Gastroesophageal sphincter (tissue), 4 donors: ENCODE measurements around the gene ABAT. TPM values are rescaled to one million over a fixed set of nuclear protein-coding genes. Genes with fewer than 3 reads are reported as not detected.

Source experiments
- ATAC-seq: fragments of 150-250 bp; one replicate; pipeline ENCODE4 v1.9.1; 2016; ENCODE audit warnings: mild to moderate bottlenecking, moderate library complexity
- H3K27ac ChIP-seq, 4 donors: fragments of 200-600 bp; sonication (generic) in 3 of 4; 1 replicate in 3 of 4; 2 replicates in 1 of 4; pipeline ENCODE4 v1.5.1; 2016 to 2019
- H3K27me3 ChIP-seq: fragments of 200-600 bp; sonication (generic); one replicate; pipeline ENCODE4 v1.5.1; 2019
- H3K36me3 ChIP-seq, 2 donors: fragments of 200-600 bp; sonication (generic); one replicate each; pipeline ENCODE4 v1.5.1; 2019; ENCODE audit warnings: control low read depth in 1 of 2
- H3K4me1 ChIP-seq, 3 donors: fragments of 200-600 bp; sonication (generic); 1 replicate in 2 of 3; 2 replicates in 1 of 3; pipeline ENCODE4 v1.5.1; 2016 to 2019; ENCODE audit warnings: control low read depth in 2 of 3
- H3K4me3 ChIP-seq, 2 donors: fragments of 200-600 bp; sonication (generic); one replicate each; pipeline ENCODE4 v1.5.1; 2019; ENCODE audit warnings: mild to moderate bottlenecking in 1 of 2, moderate library complexity in 1 of 2
- H3K9me3 ChIP-seq, 3 donors: fragments of 200-600 bp; sonication (generic); one replicate each; pipeline ENCODE4 v1.5.1; 2017 to 2019; ENCODE audit warnings: control low read depth in 2 of 3
- CTCF ChIP-seq, 4 experiments: fragments of 200-600 bp in 2 of 4; fragments of 450-650 bp in 2 of 4; sonication (generic) in 1 of 4; IDR thresholded peaks; one replicate each; pipeline ENCODE4 v1.5.1; 2017 to 2019; ENCODE audit warnings: antibody characterized with exemption in 4 of 4, mild to moderate bottlenecking in 2 of 4, moderate library complexity in 2 of 4
- EP300 ChIP-seq: sonication (generic); formaldehyde crosslinking; IDR thresholded peaks from one replicate; pipeline ENCODE4 v1.6.1; 2017; ENCODE audit warnings: antibody characterized with exemption, mild to moderate bottlenecking
- POLR2A ChIP-seq, 2 donors: fragments of 450-650 bp; IDR thresholded peaks; one replicate each; pipeline ENCODE4 v1.6.1; 2017; ENCODE audit warnings: antibody characterized with exemption in 2 of 2, mild to moderate bottlenecking in 2 of 2, moderate library complexity in 1 of 2
- POLR2AphosphoS5 ChIP-seq: sonication (generic); formaldehyde crosslinking; IDR thresholded peaks from one replicate; pipeline ENCODE4 v1.6.1; 2017; ENCODE audit warnings: antibody characterized with exemption
- WGBS, 2 donors: methylation state at CpG; one replicate each; pipeline ENCODE4 v1.1.5; 2018; ENCODE audit warnings: low coverage in 1 of 2; 5-methylcytosine and 5-hydroxymethylcytosine counted together
- total RNA-seq, 4 donors: library from RNA; depleted of rRNA; stranded (reverse); fragments of >200 nt; gene quantifications; one replicate each; pipeline ENCODE4 v1.1.0, GENCODE V29; 2016

Gene ABAT
- total RNA-seq, 4 donors from 2014 or later: 5.3 to 15.6 (median 10.3) TPM

- Histone ChIP-seq H3K27ac (no peak overlapping the region), H3K9me3 (no peaks in the 10 kb centered on the region), H3K27me3 (no peaks in the 10 kb centered on the region), H3K4me1 (no peaks in the 10 kb centered on the region), H3K4me3 (no peak overlapping the region), H3K36me3 (no peaks in the 10 kb centered on the region)
- 72 to 84% methylated on average over 5 to 6 of the region's 7 CpGs for WGBS, 2 donors
- ATAC-seq: no peak
- TF ChIP-seq POLR2AphosphoS5 (no peak), CTCF (IDR thresholded peaks at IDR 0.05) (no peak), POLR2A (IDR thresholded peaks at IDR 0.05) (no peak), EP300 (no peak)
These were observed 51.2 kb downstream of the ABAT start for GRCh38 chr16:8725513-8726178.

GRCh38 chr16:8727131-8727806 lies 52.9 kb downstream of the ABAT start:
- no peaks in the 10 kb centered on the region for H3K9me3 ChIP-seq
- no peaks in the 10 kb centered on the region for H3K36me3 ChIP-seq
- TF ChIP-seq EP300 (no peak), POLR2A (IDR thresholded peaks at IDR 0.05) (no peak), CTCF (IDR thresholded peaks at IDR 0.05) (no peak), POLR2AphosphoS5 (no peak)
- H3K4me1 ChIP-seq: no peaks in the 10 kb centered on the region
- no peak for ATAC-seq
- 61 to 65% methylated on average over 4 to 9 of the region's 9 CpGs for WGBS, 2 donors
- no peak overlapping the region for H3K27ac ChIP-seq
- no peaks in the 10 kb centered on the region for H3K27me3 ChIP-seq
- no peak overlapping the region for H3K4me3 ChIP-seq

- H3K27me3 ChIP-seq: no peaks in the 10 kb centered on the region
- no peaks in the 10 kb centered on the region for H3K36me3 ChIP-seq
- WGBS, 2 donors: 53 to 62% methylated on average over 9 to 12 of the region's 13 CpGs
- H3K27ac ChIP-seq: no peak overlapping the region
- no peak overlapping the region for H3K4me3 ChIP-seq
- ATAC-seq: no peak
- H3K9me3 ChIP-seq: no peaks in the 10 kb centered on the region
- H3K4me1 ChIP-seq: no peaks in the 10 kb centered on the region
- no peak for TF ChIP-seq POLR2AphosphoS5
- no peak for TF ChIP-seq EP300
- TF ChIP-seq CTCF (IDR thresholded peaks at IDR 0.05): no peak
- no peak for TF ChIP-seq POLR2A (IDR thresholded peaks at IDR 0.05)
These were observed 53.6 kb downstream of the ABAT start for GRCh38 chr16:8727857-8728618.

- Histone ChIP-seq H3K36me3 (no peaks in the 10 kb centered on the region), H3K4me1 (no peaks in the 10 kb centered on the region), H3K9me3 (no peaks in the 10 kb centered on the region), H3K27ac (no peak overlapping the region), H3K27me3 (no peaks in the 10 kb centered on the region), H3K4me3 (no peak overlapping the region)
- no peak for TF ChIP-seq POLR2A (IDR thresholded peaks at IDR 0.05)
- no peak for TF ChIP-seq EP300
- no peak for TF ChIP-seq POLR2AphosphoS5
- no peak for TF ChIP-seq CTCF (IDR thresholded peaks at IDR 0.05)
- ATAC-seq: no peak
- 69 to 93% methylated on average over 4 of the region's 8 CpGs for WGBS, 2 donors
These were observed 55.4 kb downstream of the ABAT start for GRCh38 chr16:8729779-8730334.
